GM12891 (cell line): ENCODE results near the gene GH2.
"Not testable (repeated sequence)": the region's sequence is repeated elsewhere in the genome, so short reads cannot be mapped to it uniquely, and the experiment has no call there.

Experiments
- PAX5 ChIP-seq: IDR thresholded peaks from 2 replicates; pipeline ENCODE4 v1.6.1; 2011; ENCODE audit warnings: low read length, moderate library complexity, mild to moderate bottlenecking; ENCODE audit not compliant: insufficient read depth, severe bottlenecking
- POLR2A ChIP-seq: IDR thresholded peaks from 2 replicates; pipeline ENCODE4 v1.6.1; 2011; ENCODE audit warnings: low read depth, low read length, control low read depth
- POLR2AphosphoS5 ChIP-seq: IDR thresholded peaks from 2 replicates; pipeline ENCODE4 v1.6.1; 2011; ENCODE audit warnings: low read depth, low read length, control low read depth
- POU2F2 ChIP-seq: IDR thresholded peaks from 2 replicates; pipeline ENCODE4 v1.6.1; 2011; ENCODE audit warnings: low read depth, mild to moderate bottlenecking, control low read depth, low read length, moderate library complexity
- TAF1 ChIP-seq: IDR thresholded peaks from 2 replicates; pipeline ENCODE4 v1.6.1; 2011; ENCODE audit warnings: low read depth, low read length, control low read depth

DNA sequence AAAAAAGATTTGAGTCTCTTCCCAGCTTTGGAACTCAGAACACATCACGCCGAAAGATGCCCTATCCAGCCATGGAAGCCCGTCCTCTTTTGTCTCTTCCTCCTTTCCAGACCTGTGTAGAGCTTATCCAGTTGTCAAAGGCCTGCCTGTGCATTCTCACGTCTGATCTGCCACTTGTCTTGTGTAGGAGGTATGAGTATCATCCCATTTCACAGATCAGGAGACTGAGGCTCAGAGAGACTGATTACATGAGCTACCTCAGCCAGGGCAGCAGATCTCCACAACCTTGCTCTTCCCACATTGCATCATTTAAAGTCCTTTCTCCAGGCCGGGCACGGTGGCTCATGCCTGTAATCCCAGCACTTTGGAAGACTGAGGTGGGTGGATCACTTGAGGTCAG lies 7.1 kb downstream of the GH2 start:
- not testable (repeated sequence) for TF ChIP-seq POU2F2, POLR2A, POLR2AphosphoS5, TAF1, PAX5
